Esophagus muscularis mucosa (tissue), 2 donors: ENCODE data around the gene BMP4.
A peak's percentile ranks its signal among the peaks of the same experiment; 100 is the strongest.

Source experiments
- EP300 ChIP-seq: sonication (generic); formaldehyde crosslinking; IDR thresholded peaks from one replicate; pipeline ENCODE4 v1.6.1; 2017; ENCODE audit warnings: antibody characterized with exemption
- POLR2A ChIP-seq: fragments of 450-650 bp; IDR thresholded peaks from one replicate; pipeline ENCODE4 v1.6.1; 2017; ENCODE audit warnings: antibody characterized with exemption, moderate library complexity, mild to moderate bottlenecking, low read depth

- TF ChIP-seq POLR2A: peak; percentile 74
- TF ChIP-seq EP300: no peak
These were observed 3.4 kb downstream of the BMP4 start for GRCh38 chr14:53953002-53953827.
